ENCODE measurements around the gene DST.

DST gene

DNA sequence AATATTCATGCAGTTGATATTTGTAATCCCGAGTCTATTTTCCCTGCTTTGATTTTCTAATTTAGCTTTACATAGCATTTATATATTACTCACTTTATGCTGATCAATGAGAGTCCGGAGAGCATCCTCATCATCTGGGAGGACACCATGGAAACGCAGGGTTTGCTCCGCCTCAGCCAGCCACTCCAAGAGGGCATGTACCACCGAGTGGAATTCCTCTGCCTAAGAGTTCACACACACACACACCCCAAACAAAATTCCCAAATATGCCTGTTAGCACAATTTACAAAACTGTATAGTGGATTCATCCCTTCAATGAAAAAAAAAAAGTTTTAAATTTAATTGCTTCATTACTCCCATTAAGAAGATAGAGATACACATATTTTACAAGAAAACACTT lies 160.7 kb downstream of the DST start:
- DNase-seq (ENCODE audit: low spot score), result no peak

GRCh38 chr6:56480654-56481337 lies 161.9 kb downstream of the DST start:
- DNase-seq (ENCODE audit: low spot score), result no peak

- no peak for DNase-seq (ENCODE audit: low spot score)
Observed at GRCh38 chr6:56480246-56480645, 162.4 kb downstream of the DST start.

DNA sequence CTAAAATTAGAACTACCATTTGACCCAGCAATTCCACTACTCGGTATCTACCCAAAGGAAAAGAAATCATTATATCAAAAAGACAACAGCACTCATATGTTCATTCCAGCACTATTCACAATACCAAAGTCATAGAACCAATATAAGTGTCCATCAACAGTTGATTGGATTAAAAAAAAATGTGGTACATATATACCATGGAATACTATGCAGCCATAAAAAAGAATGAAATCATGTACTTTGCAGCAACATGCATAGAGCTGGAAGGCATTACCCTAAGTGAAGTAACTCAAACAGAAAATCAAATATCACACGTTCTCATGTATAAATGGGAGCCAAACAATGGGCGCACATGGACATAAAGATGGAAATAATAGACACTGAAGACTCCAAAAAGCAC lies 163.3 kb downstream of the DST start:
- DNase-seq (ENCODE audit: low spot score), result no peak

DNA sequence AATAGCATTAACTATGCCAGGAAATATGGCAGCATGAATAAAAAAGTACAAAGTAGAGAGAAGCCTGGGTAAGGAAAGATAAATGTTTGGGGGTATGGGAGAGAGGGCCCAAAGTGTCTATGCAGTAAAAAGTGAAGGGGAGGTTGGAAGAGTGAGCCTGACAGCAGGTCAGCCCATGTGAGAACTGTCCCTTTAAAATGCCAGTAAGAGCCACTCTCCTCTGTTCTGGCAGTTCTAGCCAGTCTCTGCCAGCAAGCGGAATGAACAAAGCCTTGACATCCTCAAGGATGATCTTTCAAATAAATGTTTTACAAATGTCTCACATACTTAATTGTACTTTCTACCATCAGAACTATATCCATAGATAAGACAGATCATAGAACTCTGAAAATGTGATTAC lies 164.5 kb downstream of the DST start:
- no peak for DNase-seq (ENCODE audit: low spot score)

DNA sequence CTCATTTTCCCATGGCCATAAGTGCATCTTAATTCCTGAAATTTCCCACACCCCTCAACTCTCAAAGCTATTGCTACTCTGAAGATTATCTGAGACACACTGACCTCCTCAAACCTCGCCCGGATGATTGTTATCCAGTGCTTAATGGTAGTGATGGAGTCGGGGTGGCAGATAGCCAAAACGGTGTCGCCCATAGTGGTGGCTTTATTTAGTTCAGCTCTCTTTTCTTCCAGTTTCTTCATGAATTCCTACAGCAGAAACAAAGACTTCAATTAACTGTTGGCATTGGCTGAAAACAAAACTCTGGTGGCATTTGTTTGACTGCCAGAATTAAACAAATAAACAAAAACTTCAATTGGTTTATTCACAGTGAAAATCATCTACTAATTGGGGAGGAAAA lies 165.4 kb downstream of the DST start:
- DNase-seq (ENCODE audit: low spot score), result no peak

DNA sequence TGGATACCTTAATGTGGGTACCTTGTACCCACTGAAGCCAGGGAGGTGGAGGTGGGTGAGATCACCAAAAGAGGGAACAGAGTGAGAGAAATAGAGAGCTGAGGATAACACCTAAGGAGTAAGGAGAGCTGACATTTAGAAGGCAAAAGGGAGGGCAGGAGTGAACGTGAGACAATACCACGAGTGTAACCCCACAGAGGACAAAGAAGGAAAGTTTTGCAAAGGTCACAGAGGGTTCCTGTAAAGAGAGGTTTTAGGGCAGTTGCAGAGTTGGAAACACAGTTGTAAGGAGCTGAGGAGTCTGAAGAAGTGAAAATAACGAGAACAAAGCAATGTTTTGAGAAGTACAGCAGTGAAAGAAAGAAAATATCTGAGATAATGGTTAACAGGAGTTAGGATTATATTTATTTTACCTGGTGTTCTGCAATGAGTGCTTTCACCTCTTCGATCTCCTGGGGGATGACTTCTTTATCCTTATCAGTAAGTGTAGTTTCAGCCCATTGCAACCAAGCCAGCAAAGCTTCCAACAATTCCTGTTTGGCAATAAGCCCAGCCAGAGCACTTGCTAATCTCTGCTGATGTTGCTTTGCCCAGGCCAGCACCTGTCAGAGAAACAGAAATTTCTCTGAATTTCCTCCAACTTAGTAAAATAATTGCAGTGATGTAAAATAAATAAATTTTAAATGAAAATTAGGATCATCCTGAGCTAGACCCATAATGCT lies 166.8 kb downstream of the DST start:
- DNase-seq (ENCODE audit: low spot score), result no peak

DNA sequence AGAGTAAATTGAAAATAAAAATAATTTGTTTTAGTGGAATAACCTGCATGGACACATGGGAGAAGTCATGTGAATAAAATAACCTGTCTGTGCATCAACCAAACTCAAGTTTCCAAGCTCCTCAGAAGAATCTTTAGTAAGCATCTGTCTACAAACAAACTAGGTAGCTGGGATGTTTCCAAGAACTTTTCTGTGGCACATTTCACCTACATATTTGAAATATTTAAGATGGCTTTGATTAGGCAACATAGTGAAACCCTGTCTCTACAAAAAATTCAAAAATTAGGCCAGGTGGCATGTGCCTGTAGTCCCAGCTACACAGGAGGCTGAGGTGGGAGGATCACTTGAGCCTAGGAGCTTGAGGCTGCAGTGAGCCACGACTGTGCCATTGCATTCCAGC lies 168.2 kb downstream of the DST start:
- DNase-seq (ENCODE audit: low spot score), result no peak

DNA sequence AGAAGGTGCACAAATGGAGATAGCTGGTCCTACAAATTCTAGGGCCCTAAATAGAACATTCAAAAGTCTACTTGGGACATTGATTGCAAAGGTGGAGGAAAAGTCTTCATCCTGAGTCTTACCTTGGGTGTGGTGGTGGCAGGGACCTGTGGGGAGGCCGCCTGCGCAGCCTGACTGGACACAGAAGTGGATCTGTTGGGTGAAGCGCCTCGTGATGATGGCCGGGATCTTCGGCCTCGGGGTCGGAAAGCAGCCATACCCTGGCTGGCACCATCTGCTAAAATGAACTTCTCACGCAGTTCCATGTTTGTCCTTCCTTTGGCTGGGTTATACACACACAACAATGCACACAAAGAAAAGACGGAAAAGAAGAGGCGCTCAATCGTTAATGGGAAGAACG lies 179.2 kb downstream of the DST start:
- no peak for DNase-seq (ENCODE audit: low spot score)

DNA sequence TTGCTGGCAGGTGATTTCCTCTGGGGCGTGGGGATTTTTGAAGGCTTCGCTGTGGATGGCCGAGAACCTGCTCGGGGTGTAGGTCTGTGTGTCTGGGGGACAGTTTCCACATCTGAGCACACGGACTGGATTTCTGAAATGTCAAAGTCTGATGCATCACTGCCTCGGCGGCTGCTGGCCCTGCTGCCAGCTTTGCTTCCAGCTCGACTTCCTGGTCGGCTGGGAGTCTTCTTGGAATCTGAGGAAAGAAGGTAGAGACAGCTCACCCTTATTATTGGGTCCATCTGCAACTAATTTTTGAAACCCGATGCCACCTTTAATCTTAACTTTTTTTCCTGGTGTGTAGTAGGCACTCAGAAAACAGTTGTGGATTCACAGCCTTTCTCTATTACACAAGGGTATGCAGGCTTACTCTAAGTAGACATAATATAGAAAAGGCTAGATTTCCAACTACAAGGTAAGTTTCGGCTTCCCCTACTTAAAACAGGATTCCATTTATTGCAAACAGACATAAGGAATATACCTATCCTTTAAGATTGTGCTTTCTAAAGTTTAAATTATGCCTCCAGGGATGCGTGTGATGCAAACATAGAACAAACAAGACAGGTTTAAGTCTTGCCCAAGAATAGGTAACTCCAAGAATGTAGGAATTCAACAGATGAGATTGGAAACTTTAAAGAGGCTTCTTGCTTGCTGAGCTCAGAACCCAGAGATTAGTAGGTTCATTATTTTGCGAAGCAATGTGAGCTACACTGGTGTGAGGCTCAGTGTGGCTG lies 183.5 kb downstream of the DST start:
- no peak for DNase-seq (ENCODE audit: low spot score)

GRCh38 chr6:56458324-56458884 lies 184.3 kb downstream of the DST start:
- no peak for DNase-seq (ENCODE audit: low spot score)

- no peak for DNase-seq (ENCODE audit: low spot score)
Observed at GRCh38 chr6:56456785-56457184, 185.9 kb downstream of the DST start.

DNA sequence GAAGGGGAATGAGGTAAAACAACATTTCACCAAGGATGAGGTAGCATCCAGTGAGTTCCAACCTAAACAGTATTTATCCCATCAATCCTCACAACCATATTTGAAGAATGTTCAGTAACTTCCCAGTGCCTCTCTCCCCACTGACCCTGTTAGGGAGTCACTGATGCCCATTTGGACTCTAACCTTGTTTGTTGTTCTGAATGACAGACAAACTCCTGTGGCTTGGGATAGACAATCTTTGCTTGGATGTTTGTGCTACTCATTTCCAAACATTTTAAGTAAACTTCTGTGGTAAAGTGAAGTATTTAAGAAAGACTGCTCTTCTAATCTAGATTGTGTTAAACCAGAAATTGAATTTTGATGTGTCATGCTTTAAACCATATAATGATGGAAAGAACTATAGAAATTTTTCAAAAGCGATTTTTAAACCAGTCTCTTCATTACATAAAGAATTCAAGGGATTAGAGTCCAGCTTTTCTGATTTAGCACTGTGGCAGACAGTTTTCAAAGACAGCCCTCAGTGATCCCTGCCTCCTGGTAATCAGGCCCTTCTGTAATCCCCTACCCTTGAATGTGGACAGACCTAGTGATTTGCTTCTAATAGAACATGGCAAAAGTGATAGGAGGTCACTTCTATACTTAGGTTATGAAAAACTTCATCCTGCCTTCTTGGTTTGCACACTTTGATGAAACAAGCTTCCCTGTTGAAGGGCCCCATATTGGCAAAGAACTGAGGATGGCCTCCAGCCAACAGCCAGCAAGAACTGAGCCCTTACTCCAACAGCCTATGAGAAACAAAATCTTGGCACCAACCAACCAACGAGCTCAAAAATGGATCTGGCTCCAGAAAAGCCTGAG lies 191.6 kb downstream of the DST start:
- DNase-seq (ENCODE audit: low spot score), result no peak

GRCh38 chr6:56450376-56450775 lies 192.3 kb downstream of the DST start:
- no peak for DNase-seq (ENCODE audit: low spot score)

DNA sequence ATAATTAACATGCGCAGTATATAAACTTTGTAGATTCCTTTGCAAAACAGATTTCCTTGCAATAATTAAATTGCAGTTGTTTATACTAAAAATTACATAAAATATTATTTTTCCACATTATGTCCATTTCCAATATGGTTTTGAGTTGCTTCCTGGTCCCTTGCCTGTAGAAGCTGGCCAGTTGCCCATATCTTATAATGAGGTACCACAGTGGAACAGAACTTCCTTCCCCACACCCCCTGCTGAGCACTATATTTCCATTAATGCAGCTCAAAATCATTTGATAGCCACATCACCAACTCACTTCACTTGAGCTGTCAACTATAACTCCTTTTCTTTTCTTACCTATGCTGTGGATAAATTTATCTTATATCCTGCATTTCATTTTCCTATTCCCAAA lies 194.6 kb downstream of the DST start:
- no peak for DNase-seq (ENCODE audit: low spot score)

GRCh38 chr6:56445818-56446217 lies 196.9 kb downstream of the DST start:
- no peak for DNase-seq (ENCODE audit: low spot score)

DNA sequence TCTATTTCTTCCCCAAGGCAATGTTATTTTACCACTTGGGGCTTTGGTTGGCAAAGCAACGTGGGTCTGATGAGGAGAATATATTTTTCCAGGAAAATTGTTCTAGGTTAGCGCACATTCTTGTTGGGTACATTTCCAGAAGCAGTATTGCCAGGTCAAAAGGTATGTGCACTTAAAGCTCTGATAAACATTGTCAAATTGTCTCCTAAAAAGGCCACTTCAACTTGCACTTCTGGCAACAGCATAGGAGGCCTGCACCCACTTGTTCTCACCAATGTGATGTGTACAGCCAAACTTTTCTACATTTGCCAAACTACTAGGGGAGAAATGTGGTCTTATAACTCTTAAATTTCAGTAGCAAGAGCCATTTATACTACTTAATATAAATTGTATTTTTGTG lies 197.8 kb downstream of the DST start:
- no peak for DNase-seq (ENCODE audit: low spot score)

DNA sequence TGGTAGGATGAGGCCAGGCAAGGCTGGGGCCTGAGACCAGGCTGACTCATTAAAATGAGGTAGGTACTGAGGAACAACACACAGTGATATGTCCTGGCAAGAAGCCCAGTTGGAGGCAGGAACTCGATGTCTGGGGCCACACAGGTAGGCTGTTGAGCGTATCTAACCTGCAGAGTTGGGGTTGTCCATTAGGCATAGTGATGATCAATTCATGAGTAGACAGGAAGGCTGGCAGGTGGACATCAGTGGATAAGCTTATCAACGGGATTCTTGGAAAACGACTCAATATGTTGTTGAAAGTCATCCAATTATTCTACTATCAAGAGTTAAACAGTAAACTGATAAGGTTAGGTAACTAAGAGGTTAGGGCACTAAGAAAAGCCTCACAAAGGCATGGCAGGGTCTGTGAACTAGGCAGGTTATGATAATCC lies 202.1 kb downstream of the DST start:
- DNase-seq (ENCODE audit: low spot score), result no peak

DNA sequence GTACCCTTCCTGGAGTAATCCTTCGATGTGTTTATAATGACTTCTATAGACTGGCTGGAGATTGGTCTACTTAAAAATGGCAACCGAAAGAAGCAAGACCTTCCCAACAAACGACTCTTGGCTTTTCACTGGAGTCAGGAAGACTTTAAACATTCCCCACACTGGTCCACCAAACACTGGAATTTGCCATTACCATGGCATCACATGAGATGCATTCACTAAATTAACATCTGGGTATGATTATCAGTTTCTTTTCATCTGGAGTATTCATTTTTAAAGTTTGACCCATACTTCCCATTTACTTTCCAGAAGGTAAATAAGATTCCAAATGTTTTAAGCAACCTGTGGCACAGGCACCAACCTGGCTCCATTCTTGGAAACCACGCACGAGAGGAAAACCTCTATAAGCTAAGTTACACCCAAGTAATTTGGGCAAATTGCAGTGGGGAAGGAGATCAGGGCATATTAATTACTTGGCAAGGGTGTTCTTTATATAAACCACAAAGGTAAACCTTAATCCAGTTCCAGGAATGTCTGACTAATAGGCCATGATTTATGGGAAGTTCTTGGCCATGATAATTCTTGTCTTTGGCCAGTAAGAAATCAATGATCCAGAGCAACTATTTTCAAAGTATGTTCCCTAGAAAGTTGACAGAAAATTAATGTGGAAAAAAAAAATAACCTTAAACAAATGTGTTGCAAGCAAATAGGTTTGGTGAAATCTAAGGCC lies 205.4 kb downstream of the DST start:
- no peak for DNase-seq (ENCODE audit: low spot score)

- DNase-seq (ENCODE audit: low spot score), result no peak
Observed at GRCh38 chr6:56435754-56436153, 206.9 kb downstream of the DST start.

GRCh38 chr6:56435326-56435725 lies 207.4 kb downstream of the DST start:
- DNase-seq (ENCODE audit: low spot score), result no peak

Measured in RKO (cell line).